Body of pancreas (tissue), 4 donors: Measurements from ENCODE around the gene CRLF3.
"Not testable (repeated sequence)": the region's sequence is repeated elsewhere in the genome, so short reads cannot be mapped to it uniquely, and the experiment has no call there.

ENCODE experiments used
- CTCF ChIP-seq, 7 experiments: fragments of 450-650 bp in 4 of 7; fragments of 200-600 bp in 3 of 7; sonication (generic) in 3 of 7; IDR thresholded peaks; one replicate each; pipeline ENCODE4 v1.5.1; 2016 to 2019; ENCODE audit warnings: antibody characterized with exemption in 7 of 7
- POLR2A ChIP-seq, 3 donors: fragments of 450-650 bp; IDR thresholded peaks; one replicate each; pipeline ENCODE4 v1.6.1; 2016; ENCODE audit warnings: antibody characterized with exemption in 3 of 3, mild to moderate bottlenecking in 2 of 3

- not testable (repeated sequence) for TF ChIP-seq CTCF, POLR2A (IDR thresholded peaks at IDR 0.05)
Measured at GRCh38 chr17:30814860-30815259, 9.6 kb downstream of the CRLF3 start.
